Bronchial epithelial cell (primary cell): ENCODE results near the gene MAPKAPK3. TPM values are rescaled to one million over a fixed set of nuclear protein-coding genes. Genes with fewer than 3 reads are reported as not detected.
"Not testable (repeated sequence)": the region's sequence is repeated elsewhere in the genome, so short reads cannot be mapped to it uniquely, and the experiment has no call there.

Experiments
- DNase-seq: peaks from one replicate; pipeline ENCODE4 v3.0.0-alpha.2; 2010; ENCODE audit warnings: low read depth
- FAIRE-seq: peaks from 2 replicates; lab custom pipeline; 2011; peaks lifted over from hg19 to GRCh38; lab: Jason Lieb, UNC
- H3K27me3 ChIP-seq: 2 replicates; pipeline ENCODE4 v1.5.1; 2011; ENCODE audit warnings: low read length; ENCODE audit not compliant: control insufficient read depth, insufficient read depth
- H3K36me3 ChIP-seq: 2 replicates; pipeline ENCODE4 v1.5.1; 2011; ENCODE audit warnings: low read length; ENCODE audit not compliant: control insufficient read depth, insufficient read depth
- H3K4me3 ChIP-seq: 2 replicates; pipeline ENCODE4 v1.5.1; 2011; ENCODE audit warnings: mild to moderate bottlenecking, low read depth, low read length, control low read depth
- total RNA-seq: library from RNA; depleted of rRNA; stranded (reverse); fragments of >200 nt; gene quantifications from 2 replicates; pipeline ENCODE4 v1.2.1, GENCODE V29; 2014
- TF ChIP-seq, protein P1 (sequence below): IDR thresholded peaks from 2 replicates; pipeline ENCODE4 v1.5.1; 2011; ENCODE audit warnings: mild to moderate bottlenecking, moderate library complexity, low read length, control low read depth, inconsistent platforms; ENCODE audit not compliant: insufficient read depth, severe bottlenecking

Gene MAPKAPK3
- total RNA-seq, 1 donor from 2014 or later = 47.1 TPM

DNA sequence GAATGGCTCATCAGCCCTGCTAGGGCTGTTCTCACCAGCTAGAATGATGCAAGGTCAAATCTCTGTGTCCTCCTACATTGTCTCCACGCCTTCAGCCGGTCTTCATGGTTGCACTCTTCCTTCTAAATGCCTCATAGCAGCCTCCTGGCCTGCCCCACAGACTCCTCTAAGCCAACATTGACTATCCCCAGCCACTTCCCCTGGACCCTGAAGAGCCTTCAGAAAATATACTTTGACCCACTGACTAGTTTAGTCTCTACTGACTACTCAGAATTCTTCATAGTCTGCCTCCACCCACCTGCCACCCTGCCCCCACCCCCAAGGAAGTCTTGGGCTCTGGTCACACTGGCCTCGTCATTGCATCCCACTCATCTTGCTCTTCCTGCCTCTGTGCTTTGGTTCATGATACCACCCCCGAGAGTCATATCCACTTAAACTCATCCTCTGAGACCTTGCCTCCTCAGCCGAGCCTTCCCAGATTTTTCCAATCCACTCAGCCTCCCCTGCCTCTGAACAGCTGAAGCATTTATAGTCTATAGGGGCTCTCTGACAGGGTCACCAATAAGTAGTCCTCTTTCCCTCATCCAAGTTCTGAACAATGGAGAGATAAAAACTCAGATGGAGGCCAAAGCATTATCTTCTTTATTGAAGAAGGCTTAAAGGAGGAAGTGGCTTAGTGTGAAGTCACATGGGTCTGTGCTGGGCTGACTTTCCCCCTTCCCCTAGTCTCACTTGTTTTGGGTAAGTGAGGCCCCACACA, 48.3 kb downstream of the MAPKAPK3 start:
- no peaks in the 10 kb centered on the region for H3K36me3 ChIP-seq
- TF ChIP-seq, protein P1, sequence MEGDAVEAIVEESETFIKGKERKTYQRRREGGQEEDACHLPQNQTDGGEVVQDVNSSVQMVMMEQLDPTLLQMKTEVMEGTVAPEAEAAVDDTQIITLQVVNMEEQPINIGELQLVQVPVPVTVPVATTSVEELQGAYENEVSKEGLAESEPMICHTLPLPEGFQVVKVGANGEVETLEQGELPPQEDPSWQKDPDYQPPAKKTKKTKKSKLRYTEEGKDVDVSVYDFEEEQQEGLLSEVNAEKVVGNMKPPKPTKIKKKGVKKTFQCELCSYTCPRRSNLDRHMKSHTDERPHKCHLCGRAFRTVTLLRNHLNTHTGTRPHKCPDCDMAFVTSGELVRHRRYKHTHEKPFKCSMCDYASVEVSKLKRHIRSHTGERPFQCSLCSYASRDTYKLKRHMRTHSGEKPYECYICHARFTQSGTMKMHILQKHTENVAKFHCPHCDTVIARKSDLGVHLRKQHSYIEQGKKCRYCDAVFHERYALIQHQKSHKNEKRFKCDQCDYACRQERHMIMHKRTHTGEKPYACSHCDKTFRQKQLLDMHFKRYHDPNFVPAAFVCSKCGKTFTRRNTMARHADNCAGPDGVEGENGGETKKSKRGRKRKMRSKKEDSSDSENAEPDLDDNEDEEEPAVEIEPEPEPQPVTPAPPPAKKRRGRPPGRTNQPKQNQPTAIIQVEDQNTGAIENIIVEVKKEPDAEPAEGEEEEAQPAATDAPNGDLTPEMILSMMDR = no peak
- peaks cover 9% of the 10 kb centered on the region for H3K27me3 ChIP-seq
- DNase-seq (no peak), FAIRE-seq (no peak)
- no peak overlapping the region for H3K4me3 ChIP-seq

DNA sequence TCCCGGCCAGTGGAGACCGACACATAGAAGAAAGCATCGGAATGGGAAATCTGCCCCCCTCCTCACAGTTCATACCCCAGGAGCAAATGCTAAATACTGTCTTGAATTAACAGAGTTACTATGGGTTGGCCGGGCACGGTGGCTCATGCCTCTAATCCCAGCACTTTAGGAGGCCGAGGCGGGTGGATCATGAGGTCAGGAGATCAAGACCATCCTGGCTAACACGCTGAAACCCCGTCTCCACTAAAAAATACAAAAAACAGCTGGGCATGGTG, 48.8 kb downstream of the MAPKAPK3 start:
- H3K27me3 ChIP-seq, FAIRE-seq, H3K36me3 ChIP-seq, DNase-seq, H3K4me3 ChIP-seq: not testable (repeated sequence)

DNA sequence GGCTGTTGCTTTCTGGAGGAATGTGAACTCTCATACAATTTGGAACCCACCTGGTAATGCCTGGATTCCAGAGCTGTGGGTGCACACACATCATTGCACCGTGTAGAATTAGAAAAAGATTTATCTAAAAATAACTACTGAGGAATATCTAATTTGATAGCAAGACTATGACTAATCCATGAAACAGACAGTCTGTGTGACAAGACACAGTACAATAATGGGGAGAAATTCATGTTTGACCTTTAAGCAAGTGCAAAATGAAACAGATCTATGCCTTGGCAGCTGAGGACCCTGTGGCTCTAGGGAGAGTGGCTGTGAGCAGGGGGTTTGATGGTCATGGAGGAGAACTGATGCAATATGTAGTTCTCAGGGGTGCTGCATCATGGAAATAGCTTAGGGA, 49.9 kb downstream of the MAPKAPK3 start:
- no peak for FAIRE-seq
- Histone ChIP-seq H3K4me3 (no peak overlapping the region), H3K36me3 (no peaks in the 10 kb centered on the region), H3K27me3 (peaks cover 9% of the 10 kb centered on the region)
- TF ChIP-seq, protein P1 = no peak
- DNase-seq = no peak

DNA sequence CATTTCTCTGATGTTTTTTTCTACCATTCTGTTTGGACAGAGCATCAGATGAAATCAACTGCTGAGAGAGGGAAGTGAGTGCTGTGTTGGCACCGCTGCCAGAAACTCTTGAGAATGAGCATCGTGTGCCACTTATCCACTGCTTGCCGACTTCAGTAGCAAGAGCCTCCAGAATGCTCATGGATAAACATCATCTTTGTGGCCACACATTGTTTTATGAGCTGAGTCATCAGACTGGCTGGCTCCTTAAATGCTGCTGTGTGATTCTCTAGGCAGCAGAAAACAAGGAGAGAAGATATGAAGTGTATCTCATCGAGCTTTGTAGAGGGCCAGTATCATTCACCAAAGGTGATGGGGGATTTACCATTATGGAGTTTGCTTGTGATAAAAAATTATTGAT, 54.4 kb downstream of the MAPKAPK3 start:
- DNase-seq (peak; percentile 55), FAIRE-seq (no peak)
- no peaks in the 10 kb centered on the region for H3K36me3 ChIP-seq
- TF ChIP-seq, protein P1 = no peak
- H3K27me3 ChIP-seq = peaks cover 33% of the 10 kb centered on the region
- no peak overlapping the region for H3K4me3 ChIP-seq

DNA sequence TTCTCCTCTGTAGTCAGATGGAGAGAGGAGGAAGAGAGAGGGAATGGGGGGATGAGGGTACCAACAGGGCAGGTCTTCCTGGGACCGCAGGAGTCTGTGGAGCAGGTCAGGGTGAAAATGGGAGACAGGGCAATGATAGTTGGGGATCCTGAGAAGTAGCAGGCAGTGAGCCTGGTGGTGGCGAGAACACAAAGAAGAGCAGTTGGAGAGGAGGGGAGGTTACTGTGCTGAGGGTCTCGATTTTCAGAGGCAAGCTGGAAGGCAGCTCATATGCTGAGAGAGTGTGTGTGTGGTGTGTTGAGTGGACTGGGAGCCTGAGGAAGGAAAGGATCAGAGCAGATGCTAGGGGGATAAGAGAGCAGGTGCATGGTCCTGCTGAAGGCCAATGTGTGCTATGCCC, 55.7 kb downstream of the MAPKAPK3 start:
- no peak for FAIRE-seq
- no peak for DNase-seq
- TF ChIP-seq, protein P1 = no peak

DNA sequence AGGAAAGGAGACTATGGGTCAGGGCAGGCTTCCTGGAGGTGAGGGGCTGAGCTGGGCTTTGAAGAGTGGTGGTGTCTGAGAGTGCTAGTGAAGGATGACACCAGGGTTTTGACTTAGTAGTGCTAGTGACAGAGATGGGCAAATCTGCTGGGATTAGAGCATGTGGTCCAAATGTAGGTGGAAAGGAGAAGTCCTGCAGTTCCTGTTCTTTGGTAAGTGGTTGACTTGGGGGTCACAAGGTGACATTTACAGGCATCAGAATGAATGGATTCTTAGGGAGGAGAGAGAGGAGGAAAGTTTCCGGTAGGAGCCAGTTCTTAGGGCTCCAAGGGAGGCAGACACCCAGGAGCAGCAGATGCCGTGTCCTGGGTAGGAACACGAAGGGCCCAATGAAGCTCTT, 57.0 kb downstream of the MAPKAPK3 start:
- DNase-seq (no peak), FAIRE-seq (no peak)
- TF ChIP-seq, protein P1 = no peak
- peaks cover 36% of the 10 kb centered on the region for H3K27me3 ChIP-seq
- H3K4me3 ChIP-seq = no peak overlapping the region
- no peaks in the 10 kb centered on the region for H3K36me3 ChIP-seq

More for the DNA sequence above, 55.7 kb downstream of the MAPKAPK3 start:
- peaks cover 38% of the 10 kb centered on the region for H3K27me3 ChIP-seq
- H3K4me3 ChIP-seq = no peak overlapping the region
- no peaks in the 10 kb centered on the region for H3K36me3 ChIP-seq
